Measurements from ENCODE around the gene TMEM213.

TMEM213 gene

DNA sequence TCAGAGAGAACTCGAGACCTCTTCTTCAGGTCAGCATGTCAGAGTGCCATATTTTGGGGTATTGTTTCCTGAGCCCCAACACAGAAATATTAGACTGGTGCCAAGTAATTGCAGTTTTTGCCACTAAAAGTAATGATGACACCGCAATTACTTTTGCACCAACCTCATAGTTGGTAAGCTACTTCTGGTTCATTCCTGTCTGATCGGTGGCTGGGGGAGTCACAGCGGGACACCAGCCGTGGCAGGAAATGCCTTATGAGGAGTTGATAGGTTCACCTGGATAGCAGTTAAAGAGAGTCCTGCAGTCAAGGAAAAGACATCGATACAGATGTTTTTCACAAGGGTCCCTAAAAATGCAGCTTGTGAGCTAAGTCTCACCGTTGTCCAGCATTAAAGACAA lies 24.1 kb downstream of the TMEM213 start:
- H3K4me3 ChIP-seq (replicated peaks in 1 of 2; ENCODE audit: low read depth in 2 of 2, low read length in 2 of 2) = no peak overlapping the region
- TF ChIP-seq, protein P1, sequence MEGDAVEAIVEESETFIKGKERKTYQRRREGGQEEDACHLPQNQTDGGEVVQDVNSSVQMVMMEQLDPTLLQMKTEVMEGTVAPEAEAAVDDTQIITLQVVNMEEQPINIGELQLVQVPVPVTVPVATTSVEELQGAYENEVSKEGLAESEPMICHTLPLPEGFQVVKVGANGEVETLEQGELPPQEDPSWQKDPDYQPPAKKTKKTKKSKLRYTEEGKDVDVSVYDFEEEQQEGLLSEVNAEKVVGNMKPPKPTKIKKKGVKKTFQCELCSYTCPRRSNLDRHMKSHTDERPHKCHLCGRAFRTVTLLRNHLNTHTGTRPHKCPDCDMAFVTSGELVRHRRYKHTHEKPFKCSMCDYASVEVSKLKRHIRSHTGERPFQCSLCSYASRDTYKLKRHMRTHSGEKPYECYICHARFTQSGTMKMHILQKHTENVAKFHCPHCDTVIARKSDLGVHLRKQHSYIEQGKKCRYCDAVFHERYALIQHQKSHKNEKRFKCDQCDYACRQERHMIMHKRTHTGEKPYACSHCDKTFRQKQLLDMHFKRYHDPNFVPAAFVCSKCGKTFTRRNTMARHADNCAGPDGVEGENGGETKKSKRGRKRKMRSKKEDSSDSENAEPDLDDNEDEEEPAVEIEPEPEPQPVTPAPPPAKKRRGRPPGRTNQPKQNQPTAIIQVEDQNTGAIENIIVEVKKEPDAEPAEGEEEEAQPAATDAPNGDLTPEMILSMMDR (IDR thresholded peaks at IDR 0.05; ENCODE audit: low read depth, low read length) = no peak
- DNase-seq (ENCODE audit: low read depth in 2 of 2) = no peak

DNA sequence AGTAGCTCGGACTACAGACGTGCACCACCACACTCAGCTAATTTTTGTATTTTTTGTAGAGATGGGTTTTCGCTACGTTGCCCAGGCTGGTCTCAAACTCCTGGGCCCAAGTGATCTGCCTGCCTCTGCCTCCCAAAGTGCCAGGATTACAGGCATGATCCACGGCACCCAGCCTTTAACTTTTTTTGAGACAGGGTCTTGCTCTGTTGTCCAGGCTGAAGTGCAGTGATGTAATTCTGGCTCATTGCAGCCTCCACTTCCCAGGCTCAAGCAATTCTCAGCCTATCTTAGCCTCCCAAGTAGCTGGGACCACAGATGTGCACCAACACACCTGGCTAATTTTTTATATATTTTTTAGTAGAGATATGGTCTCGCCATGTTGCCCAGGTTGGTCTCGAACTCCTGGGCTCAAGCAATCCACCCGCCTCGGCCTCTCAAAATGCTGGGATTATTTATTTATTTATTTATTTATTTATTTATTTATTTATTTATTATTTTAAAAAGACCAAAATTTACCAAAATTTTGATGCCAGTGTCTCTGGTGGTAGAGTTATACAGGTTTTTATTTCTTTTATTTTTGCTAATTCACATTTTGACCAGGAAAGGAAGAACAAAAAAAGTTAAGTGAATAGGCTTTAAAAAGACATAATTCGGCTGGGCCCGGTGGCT lies 25.2 kb downstream of the TMEM213 start:
- TF ChIP-seq, protein P1 (IDR thresholded peaks at IDR 0.05; ENCODE audit: low read depth, low read length) = no peak
- DNase-seq (ENCODE audit: low read depth in 2 of 2) = no peak

DNA sequence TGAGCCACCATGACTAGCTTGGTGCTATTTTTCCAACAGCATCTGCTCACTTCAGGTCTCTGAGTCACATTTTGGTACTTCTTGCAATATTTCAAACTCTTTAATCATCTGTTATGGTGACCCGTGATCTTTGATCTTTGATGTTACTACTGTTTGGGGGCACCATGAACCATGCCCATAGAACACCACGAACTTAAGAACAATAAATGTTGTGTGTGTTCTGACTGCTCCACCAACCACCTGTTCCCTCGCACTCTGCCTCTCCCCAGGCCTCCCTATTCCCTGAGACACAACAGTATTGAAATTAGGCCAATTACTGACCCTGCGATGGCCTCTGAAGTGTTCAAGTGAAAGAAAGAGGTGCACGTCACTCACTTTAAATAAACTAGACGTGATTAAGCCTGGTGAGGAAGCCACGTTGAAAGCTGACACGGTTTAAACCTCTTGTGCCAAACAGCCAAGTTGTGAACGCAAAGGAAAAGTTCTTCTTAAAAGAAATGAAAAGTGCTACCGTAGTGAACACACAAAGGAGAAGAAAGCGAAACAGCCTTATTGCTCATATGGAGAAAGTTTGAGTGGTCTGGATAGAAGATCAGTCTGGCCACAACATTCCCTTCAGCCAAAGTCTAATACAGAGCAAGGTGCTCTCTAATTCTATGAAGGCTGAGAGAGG lies 27.4 kb downstream of the TMEM213 start:
- no peak overlapping the region for H3K4me3 ChIP-seq (replicated peaks in 1 of 2; ENCODE audit: low read depth in 2 of 2, low read length in 2 of 2)
- DNase-seq (ENCODE audit: low read depth in 2 of 2) = no peak
- TF ChIP-seq, protein P1 (IDR thresholded peaks at IDR 0.05; ENCODE audit: low read depth, low read length) = no peak

More for the DNA sequence above, 25.2 kb downstream of the TMEM213 start:
- H3K4me3 ChIP-seq (replicated peaks in 1 of 2; ENCODE audit: low read depth in 2 of 2, low read length in 2 of 2) = no peak overlapping the region

DNA sequence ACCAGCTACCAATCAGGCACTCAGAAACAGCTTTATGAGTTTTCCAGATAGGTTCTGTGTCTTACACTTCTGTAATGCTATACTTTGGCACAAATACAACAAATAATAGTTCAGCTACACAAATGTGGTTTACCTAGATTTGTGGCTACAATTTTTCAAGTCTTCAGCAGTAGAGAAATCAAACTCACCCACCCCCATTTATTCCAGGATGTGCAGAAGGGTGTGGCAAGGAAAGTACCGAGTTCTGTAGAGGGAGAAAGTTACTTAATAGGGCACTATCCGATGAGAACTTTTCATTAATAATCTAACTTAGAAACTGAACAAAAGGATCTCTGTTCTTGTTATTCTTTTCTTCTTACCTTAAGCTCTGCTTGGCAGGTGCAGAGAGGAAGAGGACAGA lies 30.5 kb downstream of the TMEM213 start:
- no peak for DNase-seq (ENCODE audit: low read depth in 2 of 2)
- TF ChIP-seq, protein P1 (IDR thresholded peaks at IDR 0.05; ENCODE audit: low read depth, low read length) = no peak
- no peak overlapping the region for H3K4me3 ChIP-seq (replicated peaks in 1 of 2; ENCODE audit: low read depth in 2 of 2, low read length in 2 of 2)

DNA sequence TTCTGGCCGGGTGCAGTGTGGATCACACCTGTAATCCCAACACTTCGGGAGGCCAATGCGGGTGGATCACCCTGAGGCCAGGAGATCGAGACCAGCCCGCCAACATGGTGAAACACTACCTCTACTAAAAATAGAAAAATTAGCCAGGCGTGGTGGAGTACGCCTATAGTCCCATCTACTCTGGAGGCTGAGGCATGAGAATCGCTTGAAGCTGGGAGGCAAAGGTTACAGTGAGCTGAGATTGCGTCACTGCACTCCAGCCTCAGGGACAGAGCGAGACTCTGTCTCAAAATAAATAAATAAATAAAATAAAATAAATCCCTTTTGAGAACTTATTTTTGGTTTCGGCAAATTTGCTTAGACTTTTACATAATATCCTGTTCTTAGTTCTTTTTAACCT lies 31.5 kb downstream of the TMEM213 start:
- no peak for DNase-seq (ENCODE audit: low read depth in 2 of 2)
- TF ChIP-seq, protein P1 (IDR thresholded peaks at IDR 0.05; ENCODE audit: low read depth, low read length) = no peak
- H3K4me3 ChIP-seq (replicated peaks in 1 of 2; ENCODE audit: low read depth in 2 of 2, low read length in 2 of 2) = no peak overlapping the region

DNA sequence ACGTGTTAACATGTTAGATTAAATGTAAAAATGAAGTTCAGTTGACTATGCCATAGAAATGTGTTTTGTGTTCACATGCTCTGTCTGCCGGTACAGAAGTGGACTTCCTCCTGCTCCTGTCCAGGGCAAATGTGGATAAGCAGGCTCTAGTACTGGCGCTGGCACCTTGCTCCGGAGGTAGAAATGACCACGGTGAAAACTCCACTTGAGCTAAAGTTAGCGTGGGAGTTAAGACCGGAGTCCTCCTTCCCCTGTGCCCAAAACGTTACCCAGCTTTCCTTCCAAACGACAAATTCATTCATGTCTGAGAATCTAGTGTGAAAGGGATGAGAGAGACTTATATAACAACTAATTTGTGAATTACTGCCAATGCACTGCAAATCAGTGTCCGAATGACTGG lies 35.2 kb downstream of the TMEM213 start:
- no peak overlapping the region for H3K4me3 ChIP-seq (replicated peaks in 1 of 2; ENCODE audit: low read depth in 2 of 2, low read length in 2 of 2)
- DNase-seq (ENCODE audit: low read depth in 2 of 2) = no peak
- TF ChIP-seq, protein P1 (IDR thresholded peaks at IDR 0.05; ENCODE audit: low read depth, low read length) = no peak
